GM12875 (cell line): Measurements from ENCODE around the gene PCK1.

Source experiments
- H3K4me3 ChIP-seq: one replicate; pipeline ENCODE4 v1.5.1; 2011; ENCODE audit warnings: low read depth, low read length, control low read depth
- CTCF ChIP-seq: IDR thresholded peaks from 2 replicates; pipeline ENCODE4 v1.5.1; 2011; ENCODE audit warnings: low read depth, mild to moderate bottlenecking, control low read depth, inconsistent platforms, low read length, moderate library complexity, borderline replicate concordance; ENCODE audit not compliant: insufficient read depth

Gene PCK1

DNA sequence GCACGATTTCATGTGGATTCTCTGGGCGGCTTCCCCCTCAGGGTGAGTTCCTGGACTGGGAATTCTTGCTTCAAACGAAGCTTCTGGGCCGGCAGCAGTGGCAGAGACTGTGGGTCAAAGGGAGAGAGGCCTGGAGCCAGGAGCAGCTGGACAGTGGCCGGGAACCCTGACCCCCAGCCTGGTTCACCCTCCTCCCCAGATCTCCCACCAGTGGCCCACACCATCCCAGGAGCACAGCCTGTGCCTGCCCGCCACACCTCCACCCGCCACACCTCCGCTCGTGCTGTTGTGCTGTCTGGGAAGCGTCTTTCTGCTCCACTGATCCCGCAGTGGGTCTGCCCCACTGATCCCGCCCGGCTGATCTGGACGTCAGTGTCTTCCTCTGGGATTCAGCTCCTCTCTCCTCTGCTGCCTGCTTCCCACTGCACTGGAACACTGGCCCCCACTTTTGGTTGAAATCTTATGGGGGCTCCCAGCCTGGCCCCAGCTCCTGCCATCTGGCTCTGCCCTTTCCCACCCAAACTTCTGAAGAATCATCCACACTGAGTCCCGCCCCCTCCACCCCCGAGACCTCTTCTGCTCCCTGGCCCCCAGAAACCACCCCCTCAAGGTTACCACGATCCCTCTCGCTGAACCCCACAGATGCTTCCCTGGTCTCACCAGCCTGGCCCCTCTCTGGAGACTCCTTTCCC, 49.5 kb downstream of the PCK1 start:
- no peak for TF ChIP-seq CTCF

DNA sequence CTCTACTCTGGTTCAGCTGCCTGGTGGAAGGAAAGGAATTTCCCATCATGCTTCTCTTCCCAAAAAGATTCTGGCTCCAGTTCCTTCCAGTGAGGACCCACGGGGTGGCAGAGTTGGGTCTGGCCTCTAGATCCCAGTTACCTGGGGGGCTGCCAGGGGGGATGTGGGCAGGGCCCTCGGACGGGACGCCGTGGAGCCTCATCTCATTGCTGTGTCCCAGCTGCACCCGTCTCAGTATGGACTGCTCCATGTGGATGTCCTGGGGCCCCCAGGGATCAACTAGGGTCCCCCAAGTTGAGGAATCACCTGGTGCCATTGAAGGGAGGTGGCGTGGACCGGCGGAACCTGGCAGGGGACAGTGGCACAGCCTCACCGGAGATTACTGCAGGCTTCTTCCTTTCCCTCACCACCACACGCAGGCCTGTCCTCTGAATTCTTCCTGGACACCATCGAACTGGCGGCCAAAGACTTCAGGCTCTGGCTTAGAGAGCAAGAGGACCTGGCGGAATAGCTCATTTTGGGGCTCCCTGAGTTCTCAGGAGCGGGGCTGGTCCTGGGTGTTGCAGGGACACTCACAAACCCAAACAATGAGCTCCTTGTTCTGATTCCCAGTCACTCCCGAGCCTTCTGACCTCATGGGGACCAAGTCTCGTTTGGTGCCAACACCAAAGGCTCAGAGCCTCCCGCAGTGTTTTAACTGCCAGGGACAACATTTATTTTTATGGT, 50.8 kb downstream of the PCK1 start:
- no peak for TF ChIP-seq CTCF
- no peak overlapping the region for H3K4me3 ChIP-seq

More for the DNA sequence above, 49.5 kb downstream of the PCK1 start:
- no peak overlapping the region for H3K4me3 ChIP-seq

DNA sequence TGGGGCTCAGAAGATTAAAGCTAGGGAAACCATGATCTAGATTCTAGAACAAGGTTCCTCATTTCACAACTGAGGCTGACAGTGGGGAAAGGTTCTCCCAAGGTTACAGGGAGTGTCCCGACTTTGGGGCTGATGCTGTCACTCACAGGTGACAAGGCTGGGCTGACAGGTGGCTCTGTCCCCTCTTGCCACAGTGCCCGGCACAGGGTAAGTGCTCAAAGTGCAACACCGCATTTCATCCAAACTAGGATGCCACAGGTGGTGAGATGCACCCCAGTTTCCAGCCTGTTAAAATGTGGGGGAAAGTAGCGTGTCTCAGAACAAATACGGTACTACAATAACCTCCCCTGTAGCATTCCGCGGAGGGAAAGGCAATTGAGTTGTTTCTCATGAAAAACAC, 51.5 kb downstream of the PCK1 start:
- TF ChIP-seq CTCF = no peak
- H3K4me3 ChIP-seq = no peak overlapping the region

DNA sequence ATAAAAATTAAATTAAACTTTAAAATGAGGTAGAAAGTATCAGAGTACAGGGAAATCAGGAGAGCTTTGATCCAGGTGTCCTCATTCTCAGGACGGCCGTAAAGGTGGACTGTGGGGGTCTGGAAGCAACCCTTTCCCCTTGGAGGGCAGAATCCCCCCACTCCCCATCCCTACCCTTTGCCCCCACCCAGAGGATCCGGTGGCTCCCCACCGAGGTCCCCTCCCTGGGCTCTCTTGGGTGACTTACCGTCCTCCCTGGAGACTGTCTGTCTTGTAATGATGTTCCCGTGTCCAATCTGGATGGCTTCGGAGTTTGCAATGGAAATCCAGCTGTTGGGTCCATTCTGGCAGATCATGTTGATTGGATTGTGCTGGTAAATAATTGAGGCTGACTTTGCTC, 52.0 kb downstream of the PCK1 start:
- TF ChIP-seq CTCF = no peak
- no peak overlapping the region for H3K4me3 ChIP-seq

DNA sequence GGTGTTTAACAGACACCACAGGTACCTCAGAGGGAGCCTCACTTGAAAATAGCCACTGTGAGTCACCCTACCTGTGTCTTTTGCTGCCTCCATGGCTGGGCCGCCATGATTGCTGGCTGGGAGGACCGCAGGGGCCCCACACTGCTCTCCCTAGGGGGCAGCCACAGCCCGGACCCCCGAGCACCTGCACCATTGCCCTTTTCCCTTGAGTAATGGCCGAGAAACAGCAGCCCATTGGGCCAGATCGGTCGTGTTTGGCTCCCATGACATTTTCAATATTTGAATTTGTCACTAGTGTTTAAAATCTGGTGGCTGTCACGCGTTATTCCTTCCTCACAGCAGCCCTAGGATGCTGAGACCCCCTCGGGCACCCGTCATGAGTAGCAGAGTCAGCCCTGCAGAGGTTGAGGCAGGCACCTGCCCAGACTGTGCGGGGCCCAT, 52.6 kb downstream of the PCK1 start:
- H3K4me3 ChIP-seq = no peak overlapping the region
- TF ChIP-seq CTCF = no peak

GRCh38 chr20:57614490-57615444, 53.9 kb downstream of the PCK1 start:
- no peak for TF ChIP-seq CTCF
- no peak overlapping the region for H3K4me3 ChIP-seq
